ENCODE results near the gene STIMATE.

The STIMATE gene

DNA sequence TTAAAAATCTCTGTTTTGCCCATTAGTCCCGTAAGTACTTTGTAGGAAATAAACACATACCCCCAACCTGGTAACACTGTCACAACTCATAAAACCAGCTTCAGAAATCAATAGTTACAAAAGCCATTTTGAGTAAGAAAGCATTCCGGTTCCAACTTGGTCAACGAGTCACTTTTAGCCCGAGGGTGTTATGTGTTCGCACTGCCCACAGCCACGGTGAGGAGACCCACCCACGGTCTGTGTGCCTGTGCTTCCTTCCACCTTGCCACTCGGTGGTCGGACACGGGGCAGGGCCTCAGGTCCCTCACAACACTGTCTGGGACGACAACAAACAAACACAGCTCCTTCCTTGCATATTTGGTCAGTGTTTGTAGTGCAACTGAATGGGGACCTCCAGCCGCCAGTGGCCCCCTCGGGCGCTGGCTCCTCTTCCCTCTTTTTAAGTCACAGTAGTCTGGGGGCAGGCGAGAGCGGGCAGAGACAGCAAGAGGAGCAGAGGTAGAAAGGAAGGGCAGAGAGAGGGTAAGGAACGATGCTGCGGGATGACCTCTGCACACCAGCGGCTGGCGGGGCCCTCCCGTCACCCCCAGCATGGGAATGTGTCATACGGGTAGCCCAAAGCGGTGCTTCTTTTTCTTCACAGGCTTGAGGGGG lies 57.3 kb downstream of the STIMATE start:
- no peak for FAIRE-seq

DNA sequence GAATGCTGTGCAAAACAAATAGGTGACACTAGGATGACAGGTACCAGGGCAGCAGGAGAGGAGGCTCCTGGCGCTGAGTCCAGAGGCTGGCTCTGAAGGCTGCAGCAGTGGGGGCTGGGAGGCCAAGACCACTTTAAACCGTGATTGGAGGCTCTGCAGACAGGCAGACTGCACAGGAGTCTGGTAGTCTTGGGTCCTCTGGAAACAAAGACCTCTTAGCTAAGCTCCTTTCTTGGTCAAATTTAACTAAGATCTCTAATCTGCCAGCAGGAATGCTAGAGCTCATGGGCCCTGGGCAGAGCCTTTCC lies 58.1 kb downstream of the STIMATE start:
- no peak for FAIRE-seq

GRCh38 chr3:52838561-52839267 lies 58.6 kb downstream of the STIMATE start:
- FAIRE-seq = no peak

- FAIRE-seq = no peak
Measured at GRCh38 chr3:52836986-52837385, 60.4 kb downstream of the STIMATE start.

- FAIRE-seq = no peak
Measured at GRCh38 chr3:52836471-52836845, 60.9 kb downstream of the STIMATE start.

DNA sequence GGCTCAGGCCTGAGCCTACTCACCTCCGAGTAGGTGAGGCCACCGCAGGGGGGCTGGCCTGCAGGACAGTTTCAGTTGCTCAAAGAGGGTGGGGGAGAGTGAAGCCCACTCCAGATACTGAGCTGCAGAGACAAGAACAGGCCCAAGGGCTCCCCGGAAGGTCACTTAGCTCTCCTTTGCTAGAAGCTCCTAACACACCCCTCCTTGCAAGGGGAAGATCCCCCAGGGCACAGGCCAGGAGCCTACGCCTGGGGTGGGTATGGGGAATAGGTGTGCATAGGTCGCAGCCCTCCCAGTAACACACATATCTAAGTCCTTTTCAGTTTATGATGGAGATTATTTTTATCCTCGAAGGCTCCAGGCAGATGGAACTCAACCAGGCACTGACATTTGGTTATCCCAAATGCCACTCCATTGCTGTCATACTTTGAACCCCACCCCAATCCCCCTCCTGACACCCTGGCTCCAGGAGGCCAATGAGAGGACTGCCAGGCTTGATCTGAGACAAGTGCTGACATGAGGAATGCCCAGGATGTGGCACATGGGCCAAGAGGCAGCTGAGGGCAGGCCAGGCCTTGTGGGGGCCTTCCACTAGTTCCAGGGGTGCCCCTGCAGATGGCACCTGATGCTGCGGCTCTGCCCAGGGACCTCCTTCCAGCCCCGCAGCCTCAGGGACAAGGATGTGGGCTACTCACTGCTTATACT lies 61.4 kb downstream of the STIMATE start:
- no peak for FAIRE-seq

DNA sequence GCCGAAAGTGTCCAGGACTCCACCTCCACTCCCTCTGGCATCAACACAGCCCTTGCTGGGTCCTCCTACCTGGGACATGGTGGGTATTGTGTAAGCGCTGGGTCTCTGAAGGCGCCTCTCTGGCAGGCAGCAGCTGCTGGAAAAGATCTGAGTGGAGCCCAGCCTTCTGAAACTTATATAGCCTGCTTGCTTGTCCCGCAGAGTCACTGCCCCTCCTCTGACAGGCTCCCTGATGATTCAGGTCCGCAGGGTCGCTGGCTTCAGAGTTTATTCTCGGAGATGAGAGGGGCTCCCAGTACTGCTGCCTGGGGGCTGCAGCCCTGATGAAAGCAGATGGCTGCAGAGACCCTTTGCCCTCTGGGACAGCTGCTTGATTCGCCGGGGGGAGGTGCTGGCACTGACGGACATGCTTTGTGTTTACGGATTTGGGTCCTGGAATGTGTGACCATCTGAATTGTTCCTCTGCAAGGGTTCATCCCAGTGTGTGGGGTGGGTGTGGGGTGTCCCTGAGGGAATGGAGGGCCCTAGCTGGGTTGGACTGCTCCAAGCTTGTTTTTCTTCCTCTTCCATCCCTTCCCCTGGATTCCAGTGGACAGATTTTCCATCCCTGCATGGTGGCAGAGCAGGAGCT lies 62.4 kb downstream of the STIMATE start, which contains the start of gene MUSTN1:
Gene MUSTN1 (minus strand): TSS at position 149 of the 631 bp plus-strand sequence. CDS start 71 bp downstream, at position 78.
- FAIRE-seq = no peak

DNA sequence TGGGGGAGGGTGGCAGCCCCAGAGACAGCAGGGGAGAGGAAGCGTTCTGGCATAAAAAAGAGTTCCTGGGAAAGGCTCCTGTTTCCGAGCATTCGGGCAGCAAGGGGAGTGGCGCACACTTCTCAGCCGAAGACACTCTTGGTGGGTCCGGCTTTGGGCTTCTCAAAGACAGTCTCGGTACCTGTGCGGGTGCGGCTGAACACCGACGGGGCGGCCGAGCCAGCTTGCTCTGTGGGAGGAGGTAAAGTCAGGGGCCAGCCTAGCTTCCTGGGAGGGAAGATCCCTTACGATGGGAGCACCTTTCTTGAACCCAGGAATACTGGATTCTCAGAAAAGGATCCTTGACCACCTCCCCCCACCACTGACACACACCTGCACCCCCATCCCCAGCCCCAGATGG lies 64.1 kb downstream of the STIMATE start:
- no peak for FAIRE-seq

GRCh38 chr3:52831500-52832301 lies 65.6 kb downstream of the STIMATE start:
- FAIRE-seq = no peak

DNA sequence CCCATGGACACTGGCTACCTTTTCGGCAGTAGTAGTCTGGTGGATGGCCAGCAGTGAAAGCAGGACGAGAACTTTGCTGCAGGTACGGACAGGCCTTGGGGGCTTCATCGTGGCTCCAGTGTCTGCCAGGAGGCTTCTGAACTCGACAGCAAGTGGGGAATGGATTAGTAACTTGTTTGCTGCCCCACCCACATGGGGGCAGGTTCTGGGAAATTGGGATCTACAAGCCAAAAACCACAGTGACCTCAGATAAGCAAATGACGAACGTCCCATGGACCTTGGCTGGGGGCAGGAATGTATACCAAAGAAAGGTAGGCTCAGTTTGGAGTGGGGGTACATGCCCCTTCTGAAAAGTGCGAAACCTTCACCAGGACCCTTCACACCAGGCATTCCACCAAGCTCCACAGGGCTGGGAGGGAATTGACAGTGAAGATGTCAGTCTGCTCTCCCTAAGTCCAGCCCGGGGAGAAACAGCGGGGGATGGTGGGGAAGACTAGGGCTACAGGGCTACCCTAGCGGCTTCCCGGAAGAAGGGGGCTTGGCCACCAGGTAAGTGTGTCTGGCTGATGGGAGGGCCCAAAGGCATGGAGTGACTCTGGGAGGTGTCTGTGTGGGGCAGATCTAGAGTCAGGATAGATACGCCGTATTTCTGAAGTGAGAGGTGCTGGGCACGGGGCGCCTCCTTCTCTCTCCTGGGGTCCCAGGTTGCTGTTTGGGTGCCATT lies 66.7 kb downstream of the STIMATE start, which contains the start of gene ITIH4:
Gene ITIH4 (minus strand): TSS at position 138 of the 724 bp plus-strand sequence. CDS start 30 bp downstream, at position 108.
- FAIRE-seq = no peak

GRCh38 chr3:52829906-52830463 lies 67.4 kb downstream of the STIMATE start:
- FAIRE-seq = no peak

- FAIRE-seq = no peak
Measured at GRCh38 chr3:52829482-52829881, 67.9 kb downstream of the STIMATE start.

- no peak for FAIRE-seq
Measured at GRCh38 chr3:52827866-52828376, 69.4 kb downstream of the STIMATE start.

- FAIRE-seq = no peak
Measured at GRCh38 chr3:52827441-52827840, 69.9 kb downstream of the STIMATE start.

GRCh38 chr3:52824037-52824436 lies 73.3 kb downstream of the STIMATE start:
- FAIRE-seq = no peak

DNA sequence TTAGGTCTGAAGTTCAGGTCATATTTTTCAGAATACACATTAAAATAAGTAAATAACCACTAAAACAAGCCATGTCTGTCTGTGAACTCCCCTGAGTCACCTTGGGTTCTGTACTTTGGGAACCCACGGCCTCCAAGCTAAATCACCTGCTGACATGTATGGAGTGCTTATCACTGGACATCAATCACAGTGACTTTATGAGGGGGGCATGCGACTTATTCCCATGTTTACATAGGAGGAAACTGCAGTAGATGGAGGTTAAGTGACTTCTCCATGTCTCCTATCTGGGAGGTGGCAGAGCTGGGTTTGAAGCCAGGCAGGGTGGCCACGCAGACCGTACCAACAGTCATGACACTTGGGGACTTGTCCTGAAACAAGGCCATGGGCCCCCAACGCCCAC lies 75.0 kb downstream of the STIMATE start:
- FAIRE-seq = no peak

DNA sequence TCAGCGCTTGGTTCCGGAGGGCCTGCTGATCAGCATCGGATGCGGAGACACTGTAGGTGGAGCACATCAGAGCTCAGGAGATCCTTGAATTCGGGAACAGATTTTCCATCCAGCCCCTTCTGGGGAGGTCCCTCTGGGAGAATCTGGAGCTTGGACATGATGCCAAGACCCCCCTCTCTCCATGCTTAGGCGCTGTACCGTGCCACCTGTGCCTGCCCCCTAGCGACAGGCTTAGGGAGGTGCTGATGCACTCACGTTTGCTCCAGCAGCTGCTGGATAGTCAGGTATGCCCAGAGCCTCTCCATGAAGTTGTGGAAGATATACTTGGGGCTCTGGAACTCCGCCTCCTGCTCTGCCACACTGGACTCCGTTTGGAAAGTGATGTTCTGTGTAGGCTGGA lies 76.6 kb downstream of the STIMATE start:
- no peak for FAIRE-seq

DNA sequence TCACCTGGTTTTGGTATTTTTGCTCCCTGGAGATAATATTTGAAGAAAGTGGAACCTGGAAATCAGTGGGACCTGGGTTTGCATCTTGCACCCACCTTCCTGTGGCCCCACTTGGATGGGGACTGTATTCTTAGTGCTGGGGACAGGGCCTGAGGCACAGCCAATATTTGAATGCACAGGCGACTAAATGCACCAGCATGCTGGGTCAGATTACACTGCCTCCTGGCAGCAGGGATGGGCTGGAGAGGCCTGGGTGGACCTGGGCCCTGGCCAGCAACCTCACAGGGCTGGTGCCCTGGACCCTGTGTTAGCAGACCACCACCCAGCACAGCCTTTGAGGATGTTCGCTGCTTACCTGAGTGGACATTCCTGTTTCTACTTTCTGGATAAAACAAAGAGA lies 77.4 kb downstream of the STIMATE start:
- no peak for FAIRE-seq

DNA sequence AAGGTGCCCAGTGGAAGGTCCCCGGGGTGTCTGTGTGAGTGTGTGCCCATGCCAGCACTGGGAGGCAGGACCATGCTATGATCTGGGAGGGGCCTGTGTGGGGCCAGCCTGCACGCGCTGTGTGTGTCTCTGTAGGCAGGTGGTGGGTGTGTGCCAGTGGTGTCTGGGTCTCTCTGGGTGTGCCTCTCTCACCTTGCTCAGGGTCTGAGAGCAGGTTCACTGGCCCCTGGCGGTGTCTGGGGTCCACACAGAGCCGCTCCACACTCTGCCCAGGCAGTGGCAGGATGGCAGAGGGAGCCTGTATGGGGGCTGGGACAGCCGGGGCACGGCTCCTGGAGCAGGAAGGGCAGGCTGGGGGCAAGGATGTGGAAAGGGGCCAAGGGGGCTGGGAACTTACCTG lies 79.5 kb downstream of the STIMATE start:
- FAIRE-seq = no peak

DNA sequence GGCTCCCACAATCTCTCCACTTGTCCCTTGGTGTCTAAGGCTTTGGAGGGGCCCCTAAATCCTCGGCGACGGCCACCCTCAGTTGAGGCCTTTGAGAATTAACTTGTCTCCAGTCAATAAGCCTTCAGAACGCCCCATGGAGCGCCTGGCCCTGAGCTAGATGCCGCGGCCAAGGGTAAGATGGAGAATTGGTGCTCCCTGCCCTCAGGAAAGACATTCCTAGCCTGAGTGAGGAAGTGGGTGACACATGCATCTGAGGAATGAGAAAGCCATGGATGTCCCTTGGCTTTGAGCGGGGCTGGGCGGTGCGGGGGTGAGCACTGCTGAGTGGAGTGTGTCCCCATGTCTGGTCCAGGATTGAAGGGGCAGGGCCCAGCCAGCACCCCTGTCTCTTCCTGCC lies 80.1 kb downstream of the STIMATE start:
- FAIRE-seq = no peak

DNA sequence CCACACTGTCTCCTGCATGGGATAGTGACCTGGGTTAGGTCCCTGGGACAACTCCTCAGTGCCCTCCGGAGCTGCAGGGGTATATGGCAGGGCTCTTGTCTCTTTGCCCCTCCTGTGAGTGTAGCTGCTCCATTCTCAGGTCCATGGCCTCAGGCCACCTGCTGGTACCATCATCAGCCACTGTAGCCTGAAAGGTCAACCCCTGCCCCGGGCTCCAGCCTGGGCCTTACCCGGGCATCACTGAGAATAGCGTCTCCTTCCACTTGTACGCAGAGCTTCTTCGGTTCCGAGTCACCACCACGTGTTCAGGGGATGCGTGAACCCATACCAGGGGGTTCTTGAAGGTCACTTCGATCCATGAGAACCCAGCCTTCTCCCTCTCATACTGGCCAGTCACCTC lies 80.7 kb downstream of the STIMATE start:
- no peak for FAIRE-seq

All from colon (tissue), 2 donors.